CD14-positive monocyte (primary cell): ENCODE measurements around the gene FZD2. TPM values are rescaled to one million over a fixed set of nuclear protein-coding genes. Genes with fewer than 3 reads are reported as not detected.

Source experiments
- DNase-seq, 3 donors: peaks; one replicate each; pipeline ENCODE4 v3.0.0-alpha.2; 2011 to 2022
- H2AFZ ChIP-seq: 2 replicates; pipeline ENCODE4 v1.6.0; 2012; ENCODE audit warnings: mild to moderate bottlenecking, low read depth, low read length, inconsistent platforms; ENCODE audit not compliant: insufficient read depth, poor library complexity, severe bottlenecking
- H3K27ac ChIP-seq, 2 donors: 1 replicate in 1 of 2; 2 replicates in 1 of 2; pipeline ENCODE4 v1.5.1; 2012 to 2013; ENCODE audit warnings: low read length in 2 of 2, control low read depth in 1 of 2, inconsistent platforms in 1 of 2, low read depth in 1 of 2, mild to moderate bottlenecking in 1 of 2
- H3K27me3 ChIP-seq, 2 donors: one replicate each; pipeline versions ENCODE4 v1.6.0 to v1.6.1; 2011 to 2013; ENCODE audit warnings: low read length in 2 of 2; ENCODE audit not compliant: control insufficient read depth in 2 of 2, insufficient read depth in 2 of 2
- H3K36me3 ChIP-seq, 2 donors: replicated peaks in 1 of 2; 1 replicate in 1 of 2; 2 replicates in 1 of 2; pipeline versions ENCODE4 v1.5.1 to v1.6.1; 2012 to 2013; ENCODE audit warnings: low read length in 2 of 2, control low read depth in 1 of 2, inconsistent platforms in 1 of 2, mild to moderate bottlenecking in 1 of 2; ENCODE audit not compliant: insufficient read depth in 2 of 2, control insufficient read depth in 1 of 2
- H3K4me1 ChIP-seq, 2 donors: 1 replicate in 1 of 2; 2 replicates in 1 of 2; pipeline versions ENCODE4 v1.5.1 to v1.6.1; 2012 to 2013; ENCODE audit warnings: low read length in 2 of 2, control low read depth in 1 of 2, inconsistent platforms in 1 of 2, mild to moderate bottlenecking in 1 of 2, moderate library complexity in 1 of 2; ENCODE audit not compliant: insufficient read depth in 2 of 2, control insufficient read depth in 1 of 2
- H3K4me2 ChIP-seq: replicated peaks from 2 replicates; pipeline ENCODE3; 2012; ENCODE audit warnings: low read length, moderate library complexity, mild to moderate bottlenecking; ENCODE audit not compliant: poor library complexity, severe bottlenecking; ENCODE audit errors: extremely low read depth
- H3K4me3 ChIP-seq, 3 experiments: fragments of 200-600 bp in 1 of 3; sonication (generic) in 1 of 3; replicated peaks in 1 of 3; 1 replicate in 2 of 3; 2 replicates in 1 of 3; pipeline ENCODE4 v1.5.1; 2011 to 2013; ENCODE audit warnings: low read length in 3 of 3, mild to moderate bottlenecking in 3 of 3, control low read depth in 2 of 3, low read depth in 2 of 3, inconsistent platforms in 1 of 3, moderate library complexity in 1 of 3
- H3K79me2 ChIP-seq: 2 replicates; pipeline ENCODE4 v1.6.0; 2012; ENCODE audit warnings: mild to moderate bottlenecking, control low read depth, inconsistent platforms, low read length, moderate library complexity; ENCODE audit not compliant: insufficient read depth
- H3K9ac ChIP-seq: 2 replicates; pipeline ENCODE4 v1.6.0; 2017; ENCODE audit warnings: low read length, mild to moderate bottlenecking; ENCODE audit not compliant: insufficient read depth, poor library complexity, severe bottlenecking
- H3K9me3 ChIP-seq, 2 donors: replicated peaks in 1 of 2; 1 replicate in 1 of 2; 2 replicates in 1 of 2; pipeline versions ENCODE4 v1.5.1 to v1.6.1; 2012 to 2013; ENCODE audit warnings: low read length in 2 of 2, control low read depth in 1 of 2; ENCODE audit not compliant: control insufficient read depth in 1 of 2, insufficient read depth in 1 of 2
- H4K20me1 ChIP-seq: 2 replicates; pipeline ENCODE4 v1.6.0; 2012; ENCODE audit warnings: mild to moderate bottlenecking, low read length, control low read depth, moderate library complexity; ENCODE audit not compliant: insufficient read depth
- H3K27ac Mint-ChIP-seq, 7 donors: one replicate each; pipeline ENCODE4 v1.8.0; 2020; ENCODE audit warnings: mild to moderate bottlenecking in 7 of 7, mixed read lengths in 7 of 7, moderate library complexity in 6 of 7, inconsistent platforms in 2 of 7
- H3K27me3 Mint-ChIP-seq, 3 donors: one replicate each; pipeline ENCODE4 v1.8.0; 2021 to 2022; ENCODE audit warnings: low read depth in 3 of 3, mild to moderate bottlenecking in 3 of 3, mixed read lengths in 3 of 3, moderate library complexity in 3 of 3, inconsistent platforms in 1 of 3
- H3K36me3 Mint-ChIP-seq, 2 donors: one replicate each; pipeline ENCODE4 v1.8.0; 2020; ENCODE audit warnings: mixed read lengths in 2 of 2, inconsistent platforms in 1 of 2, mild to moderate bottlenecking in 1 of 2
- H3K4me1 Mint-ChIP-seq: one replicate; pipeline ENCODE4 v1.8.0; 2020; ENCODE audit warnings: mild to moderate bottlenecking, mixed read lengths
- H3K4me3 Mint-ChIP-seq, 2 donors: one replicate each; pipeline ENCODE4 v1.8.0; 2020; ENCODE audit warnings: mild to moderate bottlenecking in 2 of 2, mixed read lengths in 2 of 2, moderate library complexity in 1 of 2
- H3K9me3 Mint-ChIP-seq, 7 donors: one replicate each; pipeline ENCODE4 v1.8.0; 2020 to 2022; ENCODE audit warnings: mixed read lengths in 7 of 7, mild to moderate bottlenecking in 6 of 7, moderate library complexity in 6 of 7, inconsistent platforms in 2 of 7
- CTCF ChIP-seq: fragments of 200-600 bp; IDR thresholded peaks from one replicate; pipeline ENCODE4 v1.8.0; 2022; ENCODE audit warnings: antibody characterized with exemption, mild to moderate bottlenecking
- WGBS: methylation state at CpG from one replicate; pipeline ENCODE4 v1.1.5; 2013; ENCODE audit warnings: missing lambda C conversion rate; ENCODE audit not compliant: insufficient coverage; 5-methylcytosine and 5-hydroxymethylcytosine counted together
- intact Hi-C, 2 donors: fragments of 100-400 bp; cut with micrococcal nuclease; formaldehyde crosslinking; loops; one replicate each; pipeline versions ENCODE4 v1.15.0 to v1.15.1; 2023
- polyA plus RNA-seq, 3 donors: library from polyadenylated mRNA; depleted of rRNA in 1 of 3; unstranded in 2 of 3; stranded (reverse) in 1 of 3; fragments of 300-500 nt in 2 of 3; fragments of >200 nt in 1 of 3; fragmentation: Illumina TruSeq in 2 of 3; gene quantifications; 1 replicate in 2 of 3; 2 replicates in 1 of 3; pipeline ENCODE4 v1.2.3, GENCODE V29; 2012 to 2021

The FZD2 gene
- polyA plus RNA-seq, 3 donors = 3.1 to 7.2 (median 6.2) TPM

DNA sequence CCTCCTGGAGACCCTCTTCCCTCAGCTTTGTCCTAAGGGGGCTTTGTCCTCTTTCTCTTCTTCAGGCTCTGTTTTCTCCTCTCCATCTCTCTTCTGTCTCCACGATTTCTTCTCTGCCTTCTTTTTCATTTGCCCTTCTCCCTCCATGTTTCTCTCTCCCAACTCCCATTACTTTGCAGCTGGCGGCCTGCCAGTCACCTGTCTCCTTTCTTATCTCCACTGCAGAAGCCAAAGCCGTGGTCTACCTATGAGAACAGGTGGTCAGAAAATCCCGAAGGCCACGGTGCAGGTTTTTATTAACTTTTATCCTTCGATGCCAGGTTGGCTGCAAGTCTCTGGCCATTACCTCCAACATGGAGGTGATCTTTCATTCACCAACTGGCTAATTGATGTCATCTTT is 45.1 kb downstream of the FZD2 start:
- H2AFZ ChIP-seq = no peak overlapping the region
- H3K4me1 ChIP-seq = no peaks in the 10 kb centered on the region
- H3K36me3 Mint-ChIP-seq = no peaks in the 10 kb centered on the region
- no peak overlapping the region for H3K9ac ChIP-seq
- peaks cover 0 to 7% (median 4%) of the 10 kb centered on the region in 3 donors for H3K27me3 Mint-ChIP-seq
- no peaks in the 10 kb centered on the region for H3K4me1 Mint-ChIP-seq
- no peak for DNase-seq
- TF ChIP-seq CTCF = no peak
- WGBS = 48% methylated on average over 6 of the region's 6 CpGs
- no peaks in the 10 kb centered on the region for H3K27me3 ChIP-seq
- H3K4me3 Mint-ChIP-seq = no peak overlapping the region
- H3K79me2 ChIP-seq = no peaks in the 10 kb centered on the region
- no peaks in the 10 kb centered on the region for H3K36me3 ChIP-seq
- no peak overlapping the region for H3K27ac Mint-ChIP-seq
- intact Hi-C loops = no loop called here
- no peak overlapping the region for H3K27ac ChIP-seq
- H3K9me3 ChIP-seq = no peaks in the 10 kb centered on the region
- H3K4me3 ChIP-seq = no peak overlapping the region
- H4K20me1 ChIP-seq = no peaks in the 10 kb centered on the region
- peaks cover 0 to 3% (median 0%) of the 10 kb centered on the region in 7 donors for H3K9me3 Mint-ChIP-seq
- H3K4me2 ChIP-seq = no peak overlapping the region

- no peak overlapping the region for H3K4me3 Mint-ChIP-seq
- intact Hi-C loops = no loop called here
- no peaks in the 10 kb centered on the region for H3K27me3 ChIP-seq
- no peak overlapping the region for H3K9ac ChIP-seq
- H3K36me3 ChIP-seq = no peaks in the 10 kb centered on the region
- H3K4me1 ChIP-seq = no peaks in the 10 kb centered on the region
- no peak overlapping the region for H3K4me3 ChIP-seq
- DNase-seq = no peak
- no peaks in the 10 kb centered on the region for H3K36me3 Mint-ChIP-seq
- H3K27me3 Mint-ChIP-seq = peaks cover 0 to 5% (median 4%) of the 10 kb centered on the region in 3 donors
- no peak for TF ChIP-seq CTCF
- H3K27ac ChIP-seq = no peak overlapping the region
- H3K9me3 ChIP-seq = no peaks in the 10 kb centered on the region
- H2AFZ ChIP-seq = no peak overlapping the region
- no peaks in the 10 kb centered on the region for H4K20me1 ChIP-seq
- no peaks in the 10 kb centered on the region for H3K4me1 Mint-ChIP-seq
- H3K79me2 ChIP-seq = no peaks in the 10 kb centered on the region
- H3K27ac Mint-ChIP-seq = no peak overlapping the region
- no peak overlapping the region for H3K4me2 ChIP-seq
- peaks cover 0 to 3% (median 0%) of the 10 kb centered on the region in 7 donors for H3K9me3 Mint-ChIP-seq
- WGBS = 100% methylated on average over 1 of the region's 3 CpGs
These were observed 45.7 kb downstream of the FZD2 start for GRCh38 chr17:44602970-44603369.
